Stimulated activated memory B cell treated with anti-CD40 and anti-IgM and Interleukin-4, amounts not matched to agents 10 μg/mL and 1 μg/mL and 100 μg/mL, for 72 hours (primary cell): Measurements from ENCODE around the gene SLC27A5.
A peak's percentile ranks its signal among the peaks of the same experiment; 100 is the strongest.
"Not testable (repeated sequence)": the region's sequence is repeated elsewhere in the genome, so short reads cannot be mapped to it uniquely, and the experiment has no call there.

Experiments
- ATAC-seq: fragments of 150-1000 bp; cut with Tn5 transposase; 2 replicates; pipeline ENCODE4 v1.10.0; 2021
- H3K27ac Mint-ChIP-seq: one replicate; pipeline ENCODE4 v1.8.0; 2022; ENCODE audit warnings: mild to moderate bottlenecking, mixed read lengths
- H3K27me3 Mint-ChIP-seq: one replicate; pipeline ENCODE4 v1.8.0; 2022; ENCODE audit warnings: mixed read lengths
- H3K36me3 Mint-ChIP-seq: one replicate; pipeline ENCODE4 v1.8.0; 2022; ENCODE audit warnings: mixed read lengths
- H3K4me1 Mint-ChIP-seq: one replicate; pipeline ENCODE4 v1.8.0; 2022; ENCODE audit warnings: mixed read lengths
- H3K4me3 Mint-ChIP-seq: one replicate; pipeline ENCODE4 v1.8.0; 2022; ENCODE audit warnings: mild to moderate bottlenecking, moderate library complexity, mixed read lengths
- H3K9me3 Mint-ChIP-seq: one replicate; pipeline ENCODE4 v1.8.0; 2022; ENCODE audit warnings: mixed read lengths

SLC27A5 gene

DNA sequence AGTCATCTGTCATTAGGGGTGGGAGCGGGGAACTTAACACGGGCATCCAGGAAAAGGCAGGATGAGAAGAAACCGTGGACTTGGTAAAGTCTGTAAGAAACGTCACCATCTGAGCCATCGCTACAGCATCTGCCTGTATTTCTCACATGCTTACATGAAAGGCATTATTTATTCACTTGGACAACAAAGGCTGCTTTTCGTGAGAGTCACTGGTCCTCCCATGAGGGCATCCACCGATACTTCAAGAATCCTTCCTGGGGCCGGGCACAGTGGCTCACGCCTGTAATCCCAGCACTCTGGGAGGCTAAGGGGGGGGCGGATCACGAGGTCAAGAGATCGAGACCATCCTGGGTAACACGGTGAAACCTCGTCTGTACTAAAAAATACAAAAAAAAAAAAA is 19.5 kb downstream of the SLC27A5 start:
- Mint-ChIP-seq H3K36me3 (peaks cover 10% of the 10 kb centered on the region), H3K4me3 (no peak overlapping the region), H3K4me1 (peaks cover 5% of the 10 kb centered on the region), H3K27me3 (no peaks in the 10 kb centered on the region), H3K9me3 (no peaks in the 10 kb centered on the region), H3K27ac (no peak overlapping the region)
- ATAC-seq = no peak

DNA sequence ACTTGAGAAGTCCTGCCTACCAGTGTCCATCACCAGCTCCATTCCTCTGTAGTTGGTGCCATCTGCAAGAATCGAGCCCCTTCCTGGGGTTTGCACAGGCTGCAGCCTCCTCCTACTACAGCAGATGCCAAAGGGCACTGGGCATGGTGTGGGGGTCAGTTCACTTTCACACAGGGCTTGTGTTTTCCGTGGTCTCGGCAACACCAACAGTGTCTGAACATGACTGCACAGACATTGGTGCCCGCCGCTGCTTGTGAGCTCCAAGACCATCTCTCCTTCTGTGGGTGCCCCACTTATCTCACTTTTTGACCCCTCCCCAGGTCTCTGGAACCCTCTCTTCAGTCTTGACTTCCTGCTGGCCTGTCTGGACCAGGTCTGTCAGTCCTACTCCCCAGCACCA is 20.4 kb downstream of the SLC27A5 start:
- Mint-ChIP-seq H3K27ac (no peak overlapping the region), H3K36me3 (peaks cover 13% of the 10 kb centered on the region), H3K4me1 (peaks cover 5% of the 10 kb centered on the region), H3K9me3 (no peaks in the 10 kb centered on the region), H3K4me3 (no peak overlapping the region), H3K27me3 (no peaks in the 10 kb centered on the region)
- no peak for ATAC-seq

DNA sequence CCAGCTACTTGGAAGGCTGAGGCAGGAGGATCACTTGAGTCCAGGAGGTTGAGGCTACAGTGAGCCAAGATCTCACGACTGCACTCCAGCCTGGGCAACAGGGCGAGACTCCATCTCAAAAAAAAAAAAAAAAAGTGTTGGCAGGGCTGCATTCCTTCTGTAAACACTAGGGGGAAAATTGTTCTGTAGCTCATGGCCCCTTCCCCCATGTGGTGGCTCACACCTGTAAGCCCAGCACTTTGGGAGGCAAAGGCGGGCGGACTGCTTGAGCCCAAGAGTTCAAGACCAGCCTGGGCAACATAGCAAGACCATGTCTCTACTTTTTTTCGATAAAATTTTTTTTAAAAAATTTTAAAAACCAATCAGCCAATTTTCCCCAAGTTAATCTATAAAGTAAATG is 27.4 kb downstream of the SLC27A5 start:
- not testable (repeated sequence) for H3K4me1 Mint-ChIP-seq, H3K27ac Mint-ChIP-seq, H3K9me3 Mint-ChIP-seq, ATAC-seq, H3K27me3 Mint-ChIP-seq, H3K4me3 Mint-ChIP-seq
- H3K36me3 Mint-ChIP-seq = peaks cover 24% of the 10 kb centered on the region

DNA sequence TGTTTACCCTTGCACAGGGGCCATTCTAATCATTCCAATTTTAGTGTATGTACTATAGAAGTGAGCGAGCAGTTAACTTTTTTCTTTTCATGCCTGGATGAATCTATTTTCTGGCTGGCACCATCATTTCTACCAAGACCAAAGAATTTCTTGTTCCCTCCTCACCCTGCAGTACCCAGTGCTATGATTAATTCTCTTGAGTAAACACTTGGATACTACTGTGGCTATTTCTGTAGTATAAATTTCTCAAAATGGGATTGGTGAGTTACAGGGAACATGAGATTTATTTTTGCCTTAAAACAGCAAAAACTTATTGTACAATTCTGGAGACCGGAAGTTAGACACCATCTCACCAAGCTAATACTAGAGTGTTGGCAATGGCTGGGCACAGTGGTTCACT is 28.0 kb downstream of the SLC27A5 start:
- ATAC-seq = no peak
- Mint-ChIP-seq H3K4me1 (peaks cover 5% of the 10 kb centered on the region), H3K4me3 (no peak overlapping the region), H3K27ac (no peak overlapping the region), H3K27me3 (no peaks in the 10 kb centered on the region), H3K9me3 (no peaks in the 10 kb centered on the region), H3K36me3 (peaks cover 29% of the 10 kb centered on the region)

DNA sequence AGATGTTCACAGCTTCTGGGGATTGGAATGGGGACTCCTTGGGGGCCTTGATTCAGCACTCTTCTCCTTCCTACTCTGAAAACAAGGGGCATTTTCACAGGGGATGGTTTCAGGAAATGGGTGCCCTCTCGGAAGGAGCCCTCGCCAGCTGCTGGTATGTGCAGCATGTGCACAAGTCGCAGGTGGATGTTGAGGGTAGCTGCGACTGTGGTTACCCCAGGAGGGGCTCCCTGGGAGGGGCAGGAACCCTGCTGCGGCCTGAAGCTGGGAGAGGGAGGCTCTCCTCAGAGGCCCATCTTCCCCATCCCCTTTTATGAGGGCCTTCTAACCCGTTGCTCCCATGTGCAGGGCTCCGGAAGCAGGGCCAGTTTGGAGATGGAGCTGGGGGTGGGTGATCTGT is 29.4 kb downstream of the SLC27A5 start:
- H3K4me1 Mint-ChIP-seq = peaks cover 14% of the 10 kb centered on the region

GRCh38 chr19:58480831-58481230 is 31.0 kb downstream of the SLC27A5 start:
- no peaks in the 10 kb centered on the region for H3K27me3 Mint-ChIP-seq

More for the DNA sequence above, 29.4 kb downstream of the SLC27A5 start:
- no peak overlapping the region for H3K4me3 Mint-ChIP-seq
- peaks cover 29% of the 10 kb centered on the region for H3K36me3 Mint-ChIP-seq
- H3K27me3 Mint-ChIP-seq = no peaks in the 10 kb centered on the region
- no peaks in the 10 kb centered on the region for H3K9me3 Mint-ChIP-seq
- H3K27ac Mint-ChIP-seq = no peak overlapping the region
- ATAC-seq = no peak

DNA sequence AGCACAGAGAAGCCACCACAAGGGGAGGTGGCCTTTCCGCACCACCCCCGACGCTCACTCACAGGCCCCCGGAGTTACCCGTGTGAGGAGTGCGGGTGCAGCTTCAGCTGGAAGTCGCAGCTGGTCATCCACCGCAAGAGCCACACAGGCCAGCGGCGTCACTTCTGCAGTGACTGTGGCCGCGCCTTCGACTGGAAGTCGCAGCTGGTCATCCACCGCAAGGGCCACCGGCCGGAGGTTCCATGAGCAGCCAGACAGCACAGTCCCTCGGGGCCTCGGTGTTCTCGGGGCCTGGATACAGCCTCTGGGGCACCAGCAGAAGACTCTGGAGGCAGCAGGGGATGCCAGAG is 31.3 kb downstream of the SLC27A5 start:
- peaks cover 24% of the 10 kb centered on the region for H3K36me3 Mint-ChIP-seq
- ATAC-seq = no peak
- H3K9me3 Mint-ChIP-seq = no peaks in the 10 kb centered on the region
- no peak overlapping the region for H3K4me3 Mint-ChIP-seq
- H3K27me3 Mint-ChIP-seq = no peaks in the 10 kb centered on the region
- H3K27ac Mint-ChIP-seq = no peak overlapping the region
- H3K4me1 Mint-ChIP-seq = peaks cover 24% of the 10 kb centered on the region

More at GRCh38 chr19:58480831-58481230, 31.0 kb downstream of the SLC27A5 start:
- Mint-ChIP-seq H3K4me3 (no peak overlapping the region), H3K36me3 (peaks cover 24% of the 10 kb centered on the region), H3K9me3 (no peaks in the 10 kb centered on the region), H3K4me1 (peaks cover 24% of the 10 kb centered on the region), H3K27ac (no peak overlapping the region)
- ATAC-seq = no peak

- Mint-ChIP-seq H3K27ac (no peak overlapping the region), H3K9me3 (no peaks in the 10 kb centered on the region), H3K27me3 (no peaks in the 10 kb centered on the region), H3K4me3 (no peak overlapping the region), H3K36me3 (peaks cover 24% of the 10 kb centered on the region), H3K4me1 (peaks cover 29% of the 10 kb centered on the region)
- ATAC-seq = no peak
These were observed 31.9 kb downstream of the SLC27A5 start for GRCh38 chr19:58479736-58480480.

DNA sequence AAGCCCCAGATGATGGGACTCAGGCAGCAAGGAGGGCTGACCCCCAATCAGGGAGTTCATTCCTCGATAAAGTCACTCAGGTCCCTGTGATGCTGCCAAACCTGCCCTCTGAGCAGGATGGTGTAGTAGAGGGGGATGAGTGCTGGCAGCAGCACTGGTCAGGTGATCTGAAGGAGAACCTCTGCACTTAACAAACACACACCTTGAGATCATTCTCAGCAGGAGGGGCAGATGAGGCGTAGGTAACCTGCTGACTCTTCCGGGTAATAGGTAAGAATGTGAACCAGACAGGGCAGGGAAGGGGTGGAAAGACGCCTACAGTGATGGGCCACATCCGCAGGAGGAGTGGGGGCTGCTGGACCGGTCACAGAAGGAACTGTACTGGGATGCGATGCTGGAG is 32.5 kb downstream of the SLC27A5 start:
- Mint-ChIP-seq H3K36me3 (peaks cover 24% of the 10 kb centered on the region), H3K27me3 (no peaks in the 10 kb centered on the region), H3K4me3 (no peak overlapping the region), H3K9me3 (no peaks in the 10 kb centered on the region), H3K27ac (no peak overlapping the region), H3K4me1 (peaks cover 35% of the 10 kb centered on the region)
- ATAC-seq = no peak

DNA sequence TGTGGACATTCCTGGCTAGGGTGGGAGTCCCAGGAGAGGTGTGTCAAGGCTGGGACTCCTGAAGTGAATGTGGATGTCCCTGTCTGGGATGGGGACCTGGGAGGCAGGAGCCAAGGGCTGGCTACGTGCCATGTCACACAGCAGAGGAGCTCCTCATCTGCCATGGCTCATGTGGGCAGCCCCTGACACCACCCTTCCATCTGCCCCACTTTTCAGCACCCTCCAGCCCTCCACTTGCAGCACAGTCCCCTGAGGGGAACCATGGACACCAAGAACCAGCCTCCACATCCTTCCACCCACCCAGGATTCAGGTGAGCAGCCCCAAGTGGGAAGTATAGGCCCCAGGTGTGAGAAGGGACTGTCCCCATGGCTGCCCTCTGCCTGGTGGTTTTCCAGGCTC is 33.9 kb downstream of the SLC27A5 start:
- ATAC-seq = no peak
- Mint-ChIP-seq H3K27ac (no peak overlapping the region), H3K4me1 (peaks cover 38% of the 10 kb centered on the region), H3K9me3 (no peaks in the 10 kb centered on the region), H3K4me3 (no peak overlapping the region), H3K27me3 (no peaks in the 10 kb centered on the region), H3K36me3 (peaks cover 28% of the 10 kb centered on the region)

GRCh38 chr19:58477130-58477529 is 34.7 kb downstream of the SLC27A5 start:
- ATAC-seq = no peak

DNA sequence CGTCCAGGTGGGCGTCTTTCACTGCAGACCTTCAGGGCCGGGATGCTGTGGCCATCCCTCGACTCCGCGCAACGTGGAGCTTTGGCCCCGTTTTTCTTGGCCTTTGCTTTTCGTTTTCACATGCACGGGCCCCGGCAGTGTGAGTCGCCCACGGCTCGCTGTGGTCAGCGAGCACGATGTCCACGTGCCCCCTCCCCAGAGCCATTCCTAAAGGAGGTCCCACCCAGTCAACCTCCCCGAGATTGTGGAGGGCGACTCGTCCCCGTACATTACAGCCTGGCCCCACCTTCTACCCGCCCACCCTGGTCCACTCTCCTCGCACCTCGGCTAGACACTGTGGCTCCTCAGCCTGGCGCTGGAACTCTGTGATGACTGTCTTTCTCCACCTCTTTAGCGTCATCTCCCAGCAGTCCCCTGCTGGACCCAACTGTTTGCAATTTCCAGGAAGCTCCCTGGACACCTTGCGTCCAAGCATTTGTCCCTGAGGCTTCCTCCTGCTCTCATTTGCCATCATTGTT is 35.2 kb downstream of the SLC27A5 start:
- Mint-ChIP-seq H3K27ac (peak overlapping the region; percentile 88), H3K4me1 (peaks cover 38% of the 10 kb centered on the region), H3K4me3 (peak overlapping the region; percentile 91), H3K36me3 (peaks cover 32% of the 10 kb centered on the region), H3K27me3 (no peaks in the 10 kb centered on the region), H3K9me3 (no peaks in the 10 kb centered on the region)
- ATAC-seq = peak; percentile 0

More at GRCh38 chr19:58477130-58477529, 34.7 kb downstream of the SLC27A5 start:
- Mint-ChIP-seq H3K36me3 (peaks cover 29% of the 10 kb centered on the region), H3K4me1 (peaks cover 38% of the 10 kb centered on the region), H3K4me3 (peak overlapping the region; percentile 91), H3K9me3 (no peaks in the 10 kb centered on the region), H3K27ac (peak overlapping the region; percentile 88), H3K27me3 (no peaks in the 10 kb centered on the region)

GRCh38 chr19:58475714-58476497 is 35.9 kb downstream of the SLC27A5 start, which contains the start of gene ZNF446:
Gene ZNF446, plus strand, starts transcription at chr19:58476352. Its CDS starts 867 bp downstream, at chr19:58477219.
- Mint-ChIP-seq H3K9me3 (no peaks in the 10 kb centered on the region), H3K4me3 (peak within 1 kb of the TSS; percentile 91), H3K36me3 (peaks cover 30% of the 10 kb centered on the region), H3K27me3 (no peaks in the 10 kb centered on the region), H3K4me1 (peaks cover 35% of the 10 kb centered on the region), H3K27ac (peak within 1 kb of the TSS; percentile 88)
- peak; percentile 95 for ATAC-seq

GRCh38 chr19:58474997-58475713 is 36.6 kb downstream of the SLC27A5 start:
- no peaks in the 10 kb centered on the region for H3K27me3 Mint-ChIP-seq
- no peaks in the 10 kb centered on the region for H3K9me3 Mint-ChIP-seq
- peaks cover 33% of the 10 kb centered on the region for H3K4me1 Mint-ChIP-seq
- peaks cover 34% of the 10 kb centered on the region for H3K36me3 Mint-ChIP-seq
- ATAC-seq = peak; percentile 1
- peak overlapping the region; percentile 88 for H3K27ac Mint-ChIP-seq
- peak overlapping the region; percentile 91 for H3K4me3 Mint-ChIP-seq
